Measurements from ENCODE around the gene INSIG1. TPM values are rescaled to one million over a fixed set of nuclear protein-coding genes. Genes with fewer than 3 reads are reported as not detected.

The INSIG1 gene
- polyA plus RNA-seq, 1 experiment, result 29.4 TPM

- no peak for TF ChIP-seq CTCF (IDR thresholded peaks at IDR 0.05; ENCODE audit: low read depth, low read length)
- no peak for DNase-seq (ENCODE audit: low read depth, low spot score)
- POLR2A ChIA-PET, result no interaction called here
- peaks cover 4% of the 10 kb centered on the region for H3K27me3 ChIP-seq (ENCODE audit: control insufficient read depth, insufficient read depth, low read length)
- no peak overlapping the region for H3K27ac ChIP-seq (ENCODE audit: low read depth, low read length)
- H3K4me3 ChIP-seq (ENCODE audit: low read depth, low read length), result no peak overlapping the region
- CTCF ChIA-PET, result no interaction called here
- H3K9me3 ChIP-seq (ENCODE audit: control insufficient read depth, insufficient read depth, low read length), result no peaks in the 10 kb centered on the region; the same call in 1 of the 2 replicates
Observed at GRCh38 chr7:155338632-155339320, 41.1 kb downstream of the INSIG1 start.

DNA sequence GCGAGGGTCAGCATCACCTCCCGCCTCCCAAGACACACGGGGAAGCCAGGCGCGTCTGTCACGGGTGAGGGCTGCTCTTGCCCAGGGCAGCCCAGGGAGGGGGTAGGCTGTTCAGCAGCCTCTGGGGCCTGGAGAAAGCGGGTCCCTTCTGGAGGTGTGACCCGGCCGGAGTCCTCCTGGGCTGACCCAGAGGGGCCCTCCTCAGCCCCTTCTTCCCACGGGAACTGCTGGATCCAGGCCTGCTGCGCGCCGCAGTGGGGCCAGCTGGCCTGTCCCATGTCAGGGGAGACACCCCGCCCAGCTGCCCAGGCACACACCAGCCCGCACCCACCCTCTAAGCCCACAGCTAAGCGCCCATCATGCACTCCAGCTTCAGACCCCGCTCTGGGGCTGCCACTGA is 41.8 kb downstream of the INSIG1 start:
- Histone ChIP-seq H3K4me3 (ENCODE audit: low read depth, low read length) (no peak overlapping the region), H3K27me3 (ENCODE audit: control insufficient read depth, insufficient read depth, low read length) (peaks cover 4% of the 10 kb centered on the region), H3K27ac (ENCODE audit: low read depth, low read length) (no peak overlapping the region), H3K9me3 (ENCODE audit: control insufficient read depth, insufficient read depth, low read length) (no peaks in the 10 kb centered on the region; the same call in 1 of the 2 replicates)
- no peak for TF ChIP-seq CTCF (IDR thresholded peaks at IDR 0.05; ENCODE audit: low read depth, low read length)
- ChIA-PET CTCF (no interaction called here), POLR2A (no interaction called here)
- no peak for DNase-seq (ENCODE audit: low read depth, low spot score)

- peaks cover 4% of the 10 kb centered on the region for H3K27me3 ChIP-seq (ENCODE audit: control insufficient read depth, insufficient read depth, low read length)
- POLR2A ChIA-PET, result no interaction called here
- no peak overlapping the region for H3K4me3 ChIP-seq (ENCODE audit: low read depth, low read length)
- H3K9me3 ChIP-seq (ENCODE audit: control insufficient read depth, insufficient read depth, low read length), result no peaks in the 10 kb centered on the region; the same call in 1 of the 2 replicates
- no peak overlapping the region for H3K27ac ChIP-seq (ENCODE audit: low read depth, low read length)
- CTCF ChIA-PET, result no interaction called here
- DNase-seq (ENCODE audit: low read depth, low spot score), result no peak
- no peak for TF ChIP-seq CTCF (IDR thresholded peaks at IDR 0.05; ENCODE audit: low read depth, low read length)
Observed at GRCh38 chr7:155340071-155340531, 42.4 kb downstream of the INSIG1 start.

DNA sequence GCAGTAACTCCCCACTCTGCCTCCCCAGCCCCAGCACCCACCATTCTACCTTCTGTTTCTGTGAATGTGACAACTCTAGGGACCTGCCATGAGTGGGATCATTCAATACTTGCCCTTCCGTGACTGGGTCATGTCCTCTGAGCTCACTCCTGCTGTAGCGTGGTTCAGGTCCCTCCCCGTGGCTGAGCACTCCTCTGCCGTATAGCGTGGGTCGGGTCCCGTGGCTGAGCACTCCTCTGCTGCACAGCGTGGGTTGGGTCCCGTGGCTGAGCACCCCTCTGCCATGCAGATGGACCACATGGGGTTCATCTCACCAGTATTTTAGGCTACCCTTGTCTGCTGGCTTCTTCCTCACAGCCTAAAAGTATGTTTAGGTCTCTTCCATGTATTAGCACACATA is 43.0 kb downstream of the INSIG1 start:
- H3K4me3 ChIP-seq (ENCODE audit: low read depth, low read length), result no peak overlapping the region
- ChIA-PET POLR2A (no interaction called here), CTCF (no interaction called here)
- no peaks in the 10 kb centered on the region; the same call in 1 of the 2 replicates for H3K9me3 ChIP-seq (ENCODE audit: control insufficient read depth, insufficient read depth, low read length)
- peaks cover 4% of the 10 kb centered on the region for H3K27me3 ChIP-seq (ENCODE audit: control insufficient read depth, insufficient read depth, low read length)
- H3K27ac ChIP-seq (ENCODE audit: low read depth, low read length), result no peak overlapping the region
- no peak for TF ChIP-seq CTCF (IDR thresholded peaks at IDR 0.05; ENCODE audit: low read depth, low read length)
- DNase-seq (ENCODE audit: low read depth, low spot score), result no peak

DNA sequence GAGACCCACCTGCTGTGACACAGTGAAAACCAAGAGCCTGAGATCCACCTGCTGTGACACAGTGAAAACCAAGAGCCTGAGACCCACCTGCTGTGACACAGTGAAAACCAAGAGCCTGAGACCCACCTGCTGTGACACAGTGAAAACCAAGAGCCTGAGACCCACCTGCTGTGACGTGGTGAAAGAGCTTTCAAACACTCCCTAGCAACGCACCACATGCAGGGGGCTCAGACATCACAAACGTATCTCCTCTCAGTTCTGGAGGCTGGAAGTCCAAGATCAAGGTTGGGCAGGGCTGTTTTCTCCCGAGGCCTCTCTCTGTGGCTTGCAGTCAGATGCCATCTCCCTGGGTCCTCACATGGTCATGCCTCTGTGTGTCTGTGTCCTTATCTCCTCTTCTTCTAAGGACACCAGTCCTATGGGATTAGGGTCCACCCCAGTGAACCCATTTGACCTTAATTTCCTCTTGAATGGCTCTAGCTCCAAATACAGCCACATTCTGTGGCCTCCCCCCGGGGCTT is 43.8 kb downstream of the INSIG1 start:
- CTCF ChIA-PET, result interaction anchor here (2.1 kb wide), 1 partner anchor 414 kb away, joined by 18 read pairs; no protein-coding TSS in a partner anchor
- no peak for TF ChIP-seq CTCF (IDR thresholded peaks at IDR 0.05; ENCODE audit: low read depth, low read length)
- H3K27ac ChIP-seq (ENCODE audit: low read depth, low read length), result no peak overlapping the region
- no peaks in the 10 kb centered on the region; the same call in 1 of the 2 replicates for H3K9me3 ChIP-seq (ENCODE audit: control insufficient read depth, insufficient read depth, low read length)
- POLR2A ChIA-PET, result no interaction called here
- H3K4me3 ChIP-seq (ENCODE audit: low read depth, low read length), result no peak overlapping the region
- H3K27me3 ChIP-seq (ENCODE audit: control insufficient read depth, insufficient read depth, low read length), result peaks cover 4% of the 10 kb centered on the region
- DNase-seq (ENCODE audit: low read depth, low spot score), result no peak
